GM23248 (cell line): ENCODE data around the gene ADH1C. TPM values are rescaled to one million over a fixed set of nuclear protein-coding genes. Genes with fewer than 3 reads are reported as not detected.
"Not testable (repeated sequence)": the region's sequence is repeated elsewhere in the genome, so short reads cannot be mapped to it uniquely, and the experiment has no call there.

Source experiments
- DNase-seq: peaks from one replicate; pipeline ENCODE4 v3.0.0-alpha.2; 2015
- H2AFZ ChIP-seq: fragments of 200-600 bp; sonication (generic); 2 replicates; pipeline ENCODE4 v1.6.1; 2016; ENCODE audit warnings: antibody characterized with exemption
- H3F3A ChIP-seq: fragments of 200-600 bp; sonication (generic); 2 replicates; pipeline ENCODE4 v1.6.1; 2016; ENCODE audit warnings: mild to moderate bottlenecking, antibody characterized with exemption, mixed run types; ENCODE audit not compliant: insufficient read depth
- H3K27ac ChIP-seq: fragments of 200-600 bp; sonication (generic); 2 replicates; pipeline ENCODE4 v1.5.1; 2016; ENCODE audit warnings: mild to moderate bottlenecking
- H3K27me3 ChIP-seq: fragments of 200-600 bp; sonication (generic); replicated peaks from 2 replicates; pipeline ENCODE4 v1.6.1; 2016; ENCODE audit warnings: mild to moderate bottlenecking; ENCODE audit not compliant: insufficient read depth
- H3K36me3 ChIP-seq: fragments of 200-600 bp; sonication (generic); 2 replicates; pipeline ENCODE4 v1.6.1; 2016; ENCODE audit warnings: low read depth, mild to moderate bottlenecking
- H3K4me1 ChIP-seq: fragments of 200-600 bp; sonication (generic); 2 replicates; pipeline ENCODE4 v1.6.1; 2016; ENCODE audit warnings: mild to moderate bottlenecking; ENCODE audit not compliant: insufficient read depth
- H3K4me2 ChIP-seq: fragments of 200-600 bp; sonication (generic); one replicate; pipeline ENCODE4 v1.6.1; 2016; ENCODE audit warnings: mild to moderate bottlenecking; ENCODE audit not compliant: unreplicated experiment
- H3K4me3 ChIP-seq: fragments of 200-600 bp; sonication (generic); 2 replicates; pipeline ENCODE4 v1.5.1; 2016; ENCODE audit warnings: mild to moderate bottlenecking
- H3K79me2 ChIP-seq: fragments of 200-600 bp; sonication (generic); 2 replicates; pipeline ENCODE4 v1.6.1; 2016; ENCODE audit warnings: mild to moderate bottlenecking; ENCODE audit not compliant: insufficient read depth
- H3K9ac ChIP-seq: fragments of 200-600 bp; sonication (generic); 2 replicates; pipeline ENCODE4 v1.6.1; 2016; ENCODE audit warnings: mild to moderate bottlenecking
- H3K9me2 ChIP-seq: fragments of 200-600 bp; sonication (generic); 2 replicates; pipeline ENCODE4 v1.6.1; 2016; ENCODE audit warnings: mixed run types, mild to moderate bottlenecking, moderate library complexity; ENCODE audit not compliant: insufficient read depth
- H3K9me3 ChIP-seq: fragments of 200-600 bp; sonication (generic); one replicate; pipeline ENCODE4 v1.6.1; 2017; ENCODE audit warnings: low read depth
- H4K20me1 ChIP-seq: fragments of 200-600 bp; sonication (generic); 2 replicates; pipeline ENCODE4 v1.6.0; 2016; ENCODE audit not compliant: insufficient read depth
- EZH2 ChIP-seq: fragments of 200-600 bp; sonication (generic); IDR thresholded peaks from 2 replicates; pipeline ENCODE4 v1.6.1; 2018; ENCODE audit warnings: antibody characterized with exemption, mild to moderate bottlenecking; ENCODE audit not compliant: insufficient read depth, poor library complexity, severe bottlenecking
- EZH2phosphoT487 ChIP-seq: fragments of 200-600 bp; sonication (generic); IDR thresholded peaks from 2 replicates; pipeline ENCODE4 v1.6.1; 2018; ENCODE audit warnings: antibody characterized with exemption, moderate library complexity, mild to moderate bottlenecking, low read depth; ENCODE audit not compliant: insufficient read depth
- WGBS, 2 experiments: methylation state at CpG; one replicate each; pipeline ENCODE4 v1.1.6; 2015 to 2017; ENCODE audit warnings: low lambda C conversion rate in 2 of 2, low coverage in 1 of 2; ENCODE audit errors: missing lambda C conversion rate in 2 of 2; 5-methylcytosine and 5-hydroxymethylcytosine counted together
- in situ Hi-C: fragments of 300-500 bp; cut with MboI; formaldehyde crosslinking; loops from 2 replicates; pipeline ENCODE4 v1.15.0; 2020
- polyA plus RNA-seq: library from polyadenylated mRNA; unstranded; fragments of >200 nt; fragmentation: Nextera tagmentation; extraction: Ambion mirVana; gene quantifications from 2 replicates; pipeline ENCODE4 v1.2.1, GENCODE V29; 2016
- total RNA-seq: library from RNA; depleted of rRNA; stranded (reverse); fragments of >200 nt; shearing (Covaris generic); gene quantifications from 2 replicates; pipeline ENCODE4 v1.2.3, GENCODE V29; 2014

The ADH1C gene
- total and polyA plus RNA-seq, 2 experiments from 2014 or later = not detected

DNA sequence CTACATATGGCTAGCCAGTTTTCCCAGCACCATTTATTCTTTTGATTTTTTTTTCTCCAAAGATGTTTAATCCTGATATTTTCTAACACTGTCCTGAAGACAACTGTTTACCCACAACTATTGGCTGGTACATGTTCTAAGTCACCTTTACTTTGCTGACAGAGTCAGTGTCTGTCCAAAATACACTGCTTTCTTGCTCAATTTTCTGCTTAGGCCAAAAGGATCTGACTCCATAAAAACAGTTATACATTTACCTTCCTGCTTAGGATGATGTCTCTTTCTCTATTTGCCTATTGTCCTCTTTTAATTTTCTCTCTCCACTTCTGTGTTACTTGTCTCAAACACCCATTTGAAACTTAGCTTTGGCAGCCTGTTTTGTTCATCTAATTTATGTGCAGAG is 3.2 kb downstream of the ADH1C start:
- Histone ChIP-seq H3K9me3 (no peaks in the 10 kb centered on the region), H2AFZ (no peak overlapping the region), H3K9me2 (no peaks in the 10 kb centered on the region), H3K9ac (no peak overlapping the region), H3K27ac (no peak overlapping the region), H3K27me3 (no peaks in the 10 kb centered on the region), H3K79me2 (no peaks in the 10 kb centered on the region), H3F3A (no peaks in the 10 kb centered on the region), H3K4me3 (no peak overlapping the region), H3K4me1 (no peaks in the 10 kb centered on the region), H3K4me2 (no peak overlapping the region), H4K20me1 (no peaks in the 10 kb centered on the region), H3K36me3 (no peaks in the 10 kb centered on the region)
- TF ChIP-seq EZH2phosphoT487 (no peak), EZH2 (no peak)
- DNase-seq = no peak
- in situ Hi-C loops = no loop called here

DNA sequence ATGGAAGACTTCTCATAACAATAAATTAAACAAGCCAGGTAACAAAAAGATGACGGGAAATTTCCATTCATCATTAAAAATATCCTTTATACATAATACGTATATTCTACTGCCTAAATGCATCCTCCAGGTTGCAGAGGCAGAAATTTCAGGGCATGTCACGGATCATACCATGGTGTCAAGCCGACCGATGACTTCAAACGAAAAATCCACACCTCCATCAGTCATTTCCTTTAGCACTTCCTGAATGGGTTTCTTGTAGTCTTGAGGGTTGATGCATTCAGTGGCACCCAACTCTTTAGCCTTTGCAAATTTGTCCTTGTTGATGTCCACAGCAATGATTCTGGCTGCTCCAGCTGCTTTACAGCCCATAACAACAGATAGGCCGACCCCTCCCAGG is 9.9 kb downstream of the ADH1C start:
- H4K20me1 ChIP-seq, H3K4me2 ChIP-seq, H3K4me1 ChIP-seq, H3K27me3 ChIP-seq, H3K9me2 ChIP-seq, H3K27ac ChIP-seq, DNase-seq, H3F3A ChIP-seq, H3K9ac ChIP-seq, H3K36me3 ChIP-seq, H2AFZ ChIP-seq, in situ Hi-C loops, H3K79me2 ChIP-seq, H3K4me3 ChIP-seq, H3K9me3 ChIP-seq: not testable (repeated sequence)
- 76 to 78% methylated on average over 7 of the region's 7 CpGs for WGBS, 2 experiments

DNA sequence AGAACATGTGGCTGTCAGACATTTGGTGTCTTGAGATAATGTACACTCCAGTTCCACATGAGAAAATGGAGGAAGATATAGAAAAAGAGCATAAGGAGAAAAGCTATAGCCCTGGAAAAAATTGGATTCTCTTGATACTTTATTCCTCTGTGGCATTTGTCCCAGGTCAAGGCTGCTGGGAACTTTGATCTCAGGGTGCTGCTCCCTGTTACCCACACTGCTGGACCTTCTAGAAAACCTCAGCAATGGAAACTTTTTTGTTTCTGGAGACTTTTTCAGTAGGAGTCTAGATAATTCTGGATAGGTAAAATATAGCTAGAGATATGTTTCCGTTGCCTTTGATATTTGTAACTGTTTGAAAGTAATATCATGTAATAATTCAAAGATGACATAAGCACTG is 11.1 kb downstream of the ADH1C start:
- Histone ChIP-seq H3K9me2 (no peaks in the 10 kb centered on the region), H3K27me3 (no peaks in the 10 kb centered on the region), H3K4me3 (no peak overlapping the region), H4K20me1 (no peaks in the 10 kb centered on the region), H3K9ac (no peak overlapping the region), H3K27ac (no peak overlapping the region), H3K9me3 (no peaks in the 10 kb centered on the region), H3K36me3 (no peaks in the 10 kb centered on the region), H3F3A (no peaks in the 10 kb centered on the region), H3K4me2 (no peak overlapping the region), H3K4me1 (no peaks in the 10 kb centered on the region), H3K79me2 (no peaks in the 10 kb centered on the region), H2AFZ (no peak overlapping the region)
- in situ Hi-C loops = no loop called here
- TF ChIP-seq EZH2 = no peak
- TF ChIP-seq EZH2phosphoT487 = no peak
- DNase-seq = no peak
- WGBS, 2 experiments = 50 to 61% methylated on average over 1 of the region's 1 CpG

DNA sequence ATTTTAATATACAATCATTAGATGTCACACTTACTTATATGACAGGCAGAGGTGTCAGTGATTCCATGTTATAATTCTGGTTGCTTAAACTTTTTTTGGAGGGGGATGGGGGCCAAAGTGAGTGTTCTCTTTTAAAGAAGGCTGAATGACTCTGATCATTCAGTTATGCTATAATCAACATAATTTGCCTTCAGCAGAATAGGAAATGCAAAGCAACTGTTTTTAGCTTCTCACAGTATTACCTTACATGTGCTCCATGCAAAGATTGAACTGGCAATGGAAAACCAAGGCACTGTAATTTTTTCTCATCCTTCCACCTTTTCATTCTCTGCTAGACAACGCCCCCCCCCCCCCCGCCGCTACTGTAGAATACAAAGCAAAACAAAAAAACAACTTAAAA is 13.4 kb downstream of the ADH1C start:
- Histone ChIP-seq H3K36me3 (no peaks in the 10 kb centered on the region), H3K9me2 (no peaks in the 10 kb centered on the region), H3K4me3 (no peak overlapping the region), H3F3A (no peaks in the 10 kb centered on the region), H4K20me1 (no peaks in the 10 kb centered on the region), H2AFZ (no peak overlapping the region), H3K9ac (no peak overlapping the region), H3K4me1 (no peaks in the 10 kb centered on the region), H3K27me3 (no peaks in the 10 kb centered on the region), H3K9me3 (no peaks in the 10 kb centered on the region), H3K27ac (no peak overlapping the region), H3K4me2 (no peak overlapping the region), H3K79me2 (no peaks in the 10 kb centered on the region)
- DNase-seq = no peak
- WGBS, 2 experiments = 61 to 64% methylated on average over 3 of the region's 3 CpGs
- in situ Hi-C loops = no loop called here
- TF ChIP-seq EZH2phosphoT487 (no peak), EZH2 (no peak)

DNA sequence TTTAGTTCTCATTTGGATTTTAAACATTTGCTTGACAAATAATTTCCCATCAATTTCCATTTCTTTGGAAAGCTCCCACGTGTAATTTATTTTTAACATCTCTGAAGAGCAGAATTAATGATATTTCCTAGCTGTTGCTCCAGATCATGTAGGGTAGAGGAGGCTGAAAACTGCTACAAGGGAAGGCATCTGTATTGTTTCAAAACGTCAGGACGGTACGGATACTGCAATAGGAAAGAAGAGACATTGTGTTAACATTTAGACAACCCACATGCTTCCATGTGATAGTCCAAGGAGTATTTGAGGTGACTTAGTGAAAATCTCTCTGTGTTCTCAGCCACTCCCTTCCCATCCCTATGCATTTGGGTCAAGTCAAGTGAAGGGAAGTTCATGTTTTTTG is 16.0 kb downstream of the ADH1C start:
- Histone ChIP-seq H3K9me2 (no peaks in the 10 kb centered on the region), H3K79me2 (no peaks in the 10 kb centered on the region), H3K9me3 (no peaks in the 10 kb centered on the region), H3F3A (no peaks in the 10 kb centered on the region), H2AFZ (no peak overlapping the region), H3K4me1 (no peaks in the 10 kb centered on the region), H3K4me2 (no peak overlapping the region), H3K9ac (no peak overlapping the region), H4K20me1 (no peaks in the 10 kb centered on the region), H3K36me3 (no peaks in the 10 kb centered on the region), H3K27ac (no peak overlapping the region), H3K4me3 (no peak overlapping the region), H3K27me3 (no peaks in the 10 kb centered on the region)
- 49 to 60% methylated on average over 4 of the region's 4 CpGs for WGBS, 2 experiments
- DNase-seq = no peak
- TF ChIP-seq EZH2phosphoT487 (no peak), EZH2 (no peak)
- in situ Hi-C loops = no loop called here
